ENCODE measurements around the gene DNAJA3. TPM values are rescaled to one million over a fixed set of nuclear protein-coding genes. Genes with fewer than 3 reads are reported as not detected.
A peak's percentile ranks its signal among the peaks of the same experiment; 100 is the strongest.
"Not testable (repeated sequence)": the region's sequence is repeated elsewhere in the genome, so short reads cannot be mapped to it uniquely, and the experiment has no call there.

The DNAJA3 gene
- total RNA-seq, 8 experiments from 2014 or later = 28.3 to 69.4 (median 44.3) TPM

GRCh38 chr16:4390266-4391260 is 35.1 kb upstream of the DNAJA3 start:
- H3K27ac ChIP-seq = no peak overlapping the region

GRCh38 chr16:4391631-4392381 is 33.9 kb upstream of the DNAJA3 start:
- Histone ChIP-seq H3K27ac (peak overlapping the region in 1 of 2 donors; percentile 47), H3K4me1 (replicated peaks in 1 of 2) (peaks cover 25 to 42% of the 10 kb centered on the region in 2 donors), H3K4me3 (no peak overlapping the region)
- peak in 5 of 8 experiments; percentile 22 to 50 (median 30) for ATAC-seq (replicated peaks in 6 of 8)
- in situ Hi-C loops (cut with MboI; ENCODE audit: low pct_unique_long_range_greater_than_20kb in 2 of 9, low sequenced_read_pairs in 9 of 9, unreplicated experiment in 9 of 9) = no loop called here
- 0 to 100% methylated on average over 1 to 3 of the region's 22 CpGs; no CpG with 5 or more reads in 8 of the 10 experiments for WGBS, 10 experiments

More at GRCh38 chr16:4390266-4391260, 35.1 kb upstream of the DNAJA3 start:
- Histone ChIP-seq H3K4me1 (replicated peaks in 1 of 2) (peaks cover 25 to 42% of the 10 kb centered on the region in 2 donors), H3K4me3 (no peak overlapping the region)
- 80 to 100% (median 91%) methylated on average over 1 to 6 of the region's 18 CpGs; no CpG with 5 or more reads in 2 of the 10 experiments for WGBS, 10 experiments
- in situ Hi-C loops (cut with MboI; ENCODE audit: low pct_unique_long_range_greater_than_20kb in 2 of 9, low sequenced_read_pairs in 9 of 9, unreplicated experiment in 9 of 9) = no loop called here
- peak in 1 of 8 experiments; percentile 30 for ATAC-seq (replicated peaks in 6 of 8)

- in situ Hi-C loops (cut with MboI; ENCODE audit: low pct_unique_long_range_greater_than_20kb in 2 of 9, low sequenced_read_pairs in 9 of 9, unreplicated experiment in 9 of 9) = no loop called here
- no peak overlapping the region for H3K4me3 ChIP-seq
- ATAC-seq (replicated peaks in 6 of 8) = peak; percentile 40 to 85 (median 54)
- peaks cover 25 to 42% of the 10 kb centered on the region in 2 donors for H3K4me1 ChIP-seq (replicated peaks in 1 of 2)
- H3K27ac ChIP-seq = peak overlapping the region; percentile 30 to 47
- WGBS, 10 experiments = 0 to 80% (median 20%) methylated on average over 1 to 8 of the region's 27 CpGs; no CpG with 5 or more reads in 7 of the 10 experiments
Observed at GRCh38 chr16:4392382-4393239, 33.1 kb upstream of the DNAJA3 start.

- Histone ChIP-seq H3K27ac (no peak overlapping the region), H3K4me1 (replicated peaks in 1 of 2) (peaks cover 22 to 38% of the 10 kb centered on the region in 2 donors), H3K4me3 (no peak overlapping the region)
- ATAC-seq (replicated peaks in 6 of 8) = peak in 3 of 8 experiments; percentile 14 to 38 (median 15)
- in situ Hi-C loops (cut with MboI; ENCODE audit: low pct_unique_long_range_greater_than_20kb in 2 of 9, low sequenced_read_pairs in 9 of 9, unreplicated experiment in 9 of 9) = no loop called here
- WGBS, 10 experiments = 0 to 80% methylated on average over 1 of the region's 6 CpGs; no CpG with 5 or more reads in 8 of the 10 experiments
Observed at GRCh38 chr16:4393240-4393600, 32.4 kb upstream of the DNAJA3 start.

- H3K4me1 ChIP-seq (replicated peaks in 1 of 2) = peaks cover 22 to 32% of the 10 kb centered on the region in 2 donors
- 80 to 100% (median 92%) methylated on average over 1 to 8 of the region's 15 CpGs; no CpG with 5 or more reads in 3 of the 10 experiments for WGBS, 10 experiments
- H3K27ac ChIP-seq; ATAC-seq (replicated peaks in 6 of 8); in situ Hi-C loops (cut with MboI; ENCODE audit: low pct_unique_long_range_greater_than_20kb in 2 of 9, low sequenced_read_pairs in 9 of 9, unreplicated experiment in 9 of 9); H3K4me3 ChIP-seq: not testable (repeated sequence)
Observed at GRCh38 chr16:4393850-4394249, 31.8 kb upstream of the DNAJA3 start.

GRCh38 chr16:4395055-4395726 is 30.5 kb upstream of the DNAJA3 start:
- in situ Hi-C loops (cut with MboI; ENCODE audit: low pct_unique_long_range_greater_than_20kb in 2 of 9, low sequenced_read_pairs in 9 of 9, unreplicated experiment in 9 of 9) = loop anchor here in 1 of 9 experiments (5.0 kb wide), 1 partner anchor 38 kb away; no protein-coding TSS in a partner anchor
- no peak for ATAC-seq (replicated peaks in 6 of 8)
- no peak overlapping the region for H3K27ac ChIP-seq
- H3K4me3 ChIP-seq = no peak overlapping the region
- peaks cover 18 to 20% of the 10 kb centered on the region in 2 donors for H3K4me1 ChIP-seq (replicated peaks in 1 of 2)
- WGBS, 10 experiments = 0 to 100% (median 75%) methylated on average over 1 to 2 of the region's 9 CpGs; no CpG with 5 or more reads in 5 of the 10 experiments

- ATAC-seq (replicated peaks in 6 of 8) = no peak
- Histone ChIP-seq H3K27ac (no peak overlapping the region), H3K4me3 (no peak overlapping the region), H3K4me1 (replicated peaks in 1 of 2) (no peaks in the 10 kb centered on the region)
- WGBS, 10 experiments = 60 to 100% (median 91%) methylated on average over 3 to 9 of the region's 9 CpGs
- in situ Hi-C loops (cut with MboI; ENCODE audit: low pct_unique_long_range_greater_than_20kb in 2 of 9, low sequenced_read_pairs in 9 of 9, unreplicated experiment in 9 of 9) = loop anchor here in 1 of 9 experiments (5.0 kb wide), 1 partner anchor 42 kb away; no protein-coding TSS in a partner anchor
Observed at GRCh38 chr16:4399001-4399730, 26.5 kb upstream of the DNAJA3 start.

- in situ Hi-C loops (cut with MboI; ENCODE audit: low pct_unique_long_range_greater_than_20kb in 2 of 9, low sequenced_read_pairs in 9 of 9, unreplicated experiment in 9 of 9) = loop anchor here in 1 of 9 experiments (10.0 kb wide), 1 partner anchor 46 kb away; the partner anchor contains the start of gene PAM16
Observed at GRCh38 chr16:4401094-4401501, 24.6 kb upstream of the DNAJA3 start.

GRCh38 chr16:4401510-4401909 is 24.2 kb upstream of the DNAJA3 start:
- no peak for ATAC-seq (replicated peaks in 6 of 8)
- no peak overlapping the region for H3K4me3 ChIP-seq
- no peak overlapping the region for H3K27ac ChIP-seq
- H3K4me1 ChIP-seq (replicated peaks in 1 of 2) = no peaks in the 10 kb centered on the region
- WGBS, 10 experiments = 87 to 100% (median 95%) methylated on average over 2 to 11 of the region's 12 CpGs; no CpG with 5 or more reads in 2 of the 10 experiments
- in situ Hi-C loops (cut with MboI; ENCODE audit: low pct_unique_long_range_greater_than_20kb in 2 of 9, low sequenced_read_pairs in 9 of 9, unreplicated experiment in 9 of 9) = loop anchor here in 1 of 9 experiments (10.0 kb wide), 1 partner anchor 47 kb away; the partner anchor contains the start of gene PAM16

More at GRCh38 chr16:4401094-4401501, 24.6 kb upstream of the DNAJA3 start:
- Histone ChIP-seq H3K4me3 (no peak overlapping the region), H3K4me1 (replicated peaks in 1 of 2) (no peaks in the 10 kb centered on the region), H3K27ac (no peak overlapping the region)
- ATAC-seq (replicated peaks in 6 of 8) = no peak
- WGBS, 10 experiments = 70 to 100% (median 100%) methylated on average over 1 to 2 of the region's 12 CpGs; no CpG with 5 or more reads in 5 of the 10 experiments

- WGBS, 10 experiments = 0 to 66% (median 5%) methylated on average over 2 to 4 of the region's 29 CpGs; no CpG with 5 or more reads in 4 of the 10 experiments
- Histone ChIP-seq H3K4me1 (replicated peaks in 1 of 2) (no peaks in the 10 kb centered on the region), H3K4me3 (no peak overlapping the region), H3K27ac (no peak overlapping the region)
- in situ Hi-C loops (cut with MboI; ENCODE audit: low pct_unique_long_range_greater_than_20kb in 2 of 9, low sequenced_read_pairs in 9 of 9, unreplicated experiment in 9 of 9) = loop anchor here in 1 of 9 experiments (10.0 kb wide), 1 partner anchor 48 kb away; the partner anchor contains the start of gene PAM16
- ATAC-seq (replicated peaks in 6 of 8) = peak; percentile 92 to 97 (median 96)
Observed at GRCh38 chr16:4402439-4403132, 23.1 kb upstream of the DNAJA3 start.

Data from motor neuron (in vitro differentiated cells).